SH-SY5Y (cell line): ENCODE results near the gene ADORA2B.

ENCODE experiments used
- GATA2 ChIP-seq: IDR thresholded peaks from 2 replicates; pipeline ENCODE4 v1.6.1; 2011; ENCODE audit warnings: mild to moderate bottlenecking, low read depth, low read length
- GATA3 ChIP-seq: IDR thresholded peaks from 2 replicates; pipeline ENCODE4 v1.6.1; 2011; ENCODE audit warnings: low read depth, mild to moderate bottlenecking, low read length, moderate library complexity

DNA sequence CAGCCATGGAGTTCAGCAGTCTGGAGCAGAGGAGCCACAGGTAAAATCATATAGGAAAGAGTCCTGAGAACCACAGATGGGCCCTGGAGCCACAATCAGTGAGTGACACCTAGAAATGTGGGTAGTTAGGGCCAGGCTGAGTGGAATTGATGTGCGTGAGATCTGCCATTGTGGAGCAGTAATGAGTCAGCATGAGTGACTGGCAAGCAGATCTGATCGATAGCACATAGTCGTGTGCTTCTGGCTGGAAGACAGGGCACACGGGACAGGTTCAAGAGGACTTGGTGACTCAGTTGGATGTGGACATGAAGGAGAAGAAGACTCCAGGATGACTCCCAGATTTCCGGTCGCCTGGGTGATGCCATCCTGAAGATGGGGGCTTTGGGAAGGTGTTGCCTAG is 12.3 kb downstream of the ADORA2B start:
- TF ChIP-seq GATA2 (no peak), GATA3 (no peak)
